Bronchial epithelial cell (primary cell): ENCODE measurements around the gene ISM2. TPM values are rescaled to one million over a fixed set of nuclear protein-coding genes. Genes with fewer than 3 reads are reported as not detected.

Experiments used
- DNase-seq: peaks from one replicate; pipeline ENCODE4 v3.0.0-alpha.2; 2010; ENCODE audit warnings: low read depth
- FAIRE-seq: peaks from 2 replicates; lab custom pipeline; 2011; peaks lifted over from hg19 to GRCh38; lab: Jason Lieb, UNC
- H3K27me3 ChIP-seq: 2 replicates; pipeline ENCODE4 v1.5.1; 2011; ENCODE audit warnings: low read length; ENCODE audit not compliant: control insufficient read depth, insufficient read depth
- H3K36me3 ChIP-seq: 2 replicates; pipeline ENCODE4 v1.5.1; 2011; ENCODE audit warnings: low read length; ENCODE audit not compliant: control insufficient read depth, insufficient read depth
- H3K4me3 ChIP-seq: 2 replicates; pipeline ENCODE4 v1.5.1; 2011; ENCODE audit warnings: mild to moderate bottlenecking, low read depth, low read length, control low read depth
- CTCF ChIP-seq: IDR thresholded peaks from 2 replicates; pipeline ENCODE4 v1.5.1; 2011; ENCODE audit warnings: mild to moderate bottlenecking, moderate library complexity, low read length, control low read depth, inconsistent platforms; ENCODE audit not compliant: insufficient read depth, severe bottlenecking
- total RNA-seq: library from RNA; depleted of rRNA; stranded (reverse); fragments of >200 nt; gene quantifications from 2 replicates; pipeline ENCODE4 v1.2.1, GENCODE V29; 2014

Gene ISM2
- total RNA-seq, 1 donor from 2014 or later, result not detected

- Histone ChIP-seq H3K4me3 (no peak overlapping the region), H3K36me3 (peaks cover 12% of the 10 kb centered on the region), H3K27me3 (no peaks in the 10 kb centered on the region)
- FAIRE-seq (no peak), DNase-seq (no peak)
- TF ChIP-seq CTCF, result no peak
Measured at GRCh38 chr14:77438596-77438995, 60.0 kb downstream of the ISM2 start.

GRCh38 chr14:77436042-77436441, 62.6 kb downstream of the ISM2 start:
- H3K4me3 ChIP-seq, result no peak overlapping the region
- FAIRE-seq (no peak), DNase-seq (no peak)
- no peaks in the 10 kb centered on the region for H3K27me3 ChIP-seq
- TF ChIP-seq CTCF, result no peak
- peaks cover 3% of the 10 kb centered on the region for H3K36me3 ChIP-seq

GRCh38 chr14:77426396-77426795, 72.2 kb downstream of the ISM2 start:
- no peak overlapping the region for H3K4me3 ChIP-seq
- no peak for DNase-seq

GRCh38 chr14:77424862-77425261, 73.8 kb downstream of the ISM2 start:
- no peak for FAIRE-seq
- DNase-seq, result no peak
- no peak for TF ChIP-seq CTCF
- Histone ChIP-seq H3K36me3 (peaks cover 24% of the 10 kb centered on the region), H3K27me3 (no peaks in the 10 kb centered on the region), H3K4me3 (no peak overlapping the region)

More at GRCh38 chr14:77426396-77426795, 72.2 kb downstream of the ISM2 start:
- peaks cover 24% of the 10 kb centered on the region for H3K36me3 ChIP-seq
- no peak for FAIRE-seq
- TF ChIP-seq CTCF, result no peak
- H3K27me3 ChIP-seq, result no peaks in the 10 kb centered on the region

Other genes starting within 250 kb of the ISM2 start
- gene NGB, start 227.6 kb downstream of the ISM2 start, total RNA-seq, result 0.26 TPM in 1 of 2 replicates, not detected in the other
- gene POMT2, start 177.9 kb downstream of the ISM2 start, total RNA-seq, result 5.8 and 7.8 TPM in 2 replicates
- gene GSTZ1, start 177.8 kb downstream of the ISM2 start, total RNA-seq, result 55.6 and 66.1 TPM in 2 replicates
- gene TMED8, start 121.7 kb downstream of the ISM2 start, total RNA-seq, result 6.8 and 8.2 TPM in 2 replicates
- under 0.01 and 0.26 TPM in 2 replicates for gene SAMD15, start 121.4 kb downstream of the ISM2 start, total RNA-seq
- gene NOXRED1, start 75.3 kb downstream of the ISM2 start, total RNA-seq, result 0.26 and 0.51 TPM in 2 replicates
- 20.0 and 20.9 TPM in 2 replicates for gene VIPAS39, start 41.2 kb downstream of the ISM2 start, total RNA-seq
- 137 and 179 TPM in 2 replicates for gene AHSA1, start 40.7 kb downstream of the ISM2 start, total RNA-seq
- 26.8 and 31.9 TPM in 2 replicates for gene SPTLC2, start 117.8 kb upstream of the ISM2 start, total RNA-seq
- gene ALKBH1, start 209.2 kb upstream of the ISM2 start, total RNA-seq, result 11.6 and 12.4 TPM in 2 replicates
- gene SLIRP, start 209.3 kb upstream of the ISM2 start, total RNA-seq, result 118 and 149 TPM in 2 replicates